Kasumi-1 (cell line): ENCODE data around the gene FBXO24.
"Not testable (repeated sequence)": the region's sequence is repeated elsewhere in the genome, so short reads cannot be mapped to it uniquely, and the experiment has no call there.

ENCODE experiments used
- DNase-seq, 2 experiments: peaks; one replicate each; lab custom pipeline; 2025; lab: John Stamatoyannopoulos, UW

The FBXO24 gene

DNA sequence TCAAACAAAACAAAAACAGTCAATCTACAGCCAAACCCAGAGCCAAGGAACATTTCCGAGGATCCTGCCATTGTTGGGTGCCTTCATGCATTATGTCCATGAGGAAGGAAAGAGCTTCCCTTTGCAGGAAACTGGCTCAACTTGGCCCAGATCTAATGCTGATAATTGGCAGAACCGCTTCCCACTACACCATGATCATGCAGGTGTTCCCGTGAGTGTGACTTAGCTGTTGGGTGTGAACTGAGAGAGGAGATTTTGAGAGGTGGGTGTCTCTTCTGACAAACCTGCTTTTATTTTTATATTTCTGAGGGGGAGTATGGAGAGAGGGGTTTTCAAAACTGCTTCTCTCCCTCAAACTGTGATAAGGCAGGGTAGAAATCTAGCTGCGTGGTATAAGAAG, 27.0 kb upstream of the FBXO24 start:
- DNase-seq = no peak

DNA sequence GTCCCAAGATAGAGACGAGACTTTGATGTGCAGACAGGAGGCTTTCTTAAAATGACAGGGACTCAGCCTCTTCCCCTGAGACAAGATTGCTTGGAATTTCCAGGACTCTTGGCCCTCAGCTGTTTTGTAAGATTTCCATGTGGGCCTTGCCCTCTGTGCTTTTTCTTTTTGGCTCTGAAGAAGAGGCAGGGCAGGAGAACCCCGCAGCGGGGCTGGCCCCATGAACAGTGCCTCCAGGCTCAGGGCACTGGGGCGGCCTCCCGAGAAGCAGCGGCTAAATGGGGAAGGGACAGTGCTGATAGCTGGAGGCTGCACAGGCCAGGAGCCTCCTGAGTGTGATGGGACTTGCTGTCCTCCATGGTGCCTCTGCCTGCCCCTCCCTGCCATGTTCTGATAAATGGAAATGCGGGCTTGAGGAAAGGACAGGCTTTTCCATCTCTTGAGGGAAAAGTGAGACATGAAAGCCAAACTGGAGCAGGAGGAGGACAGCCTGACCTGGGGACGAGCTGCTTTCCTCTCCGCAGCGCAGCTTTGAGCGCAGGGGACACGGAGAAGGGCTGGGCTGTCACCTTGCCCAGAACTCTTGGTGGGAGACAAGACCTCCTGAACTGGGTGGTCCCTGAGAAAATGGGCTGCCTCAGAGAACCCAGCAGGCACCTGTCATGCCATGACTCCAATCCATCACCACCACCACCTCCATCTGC, 24.5 kb upstream of the FBXO24 start:
- DNase-seq = no peak

DNA sequence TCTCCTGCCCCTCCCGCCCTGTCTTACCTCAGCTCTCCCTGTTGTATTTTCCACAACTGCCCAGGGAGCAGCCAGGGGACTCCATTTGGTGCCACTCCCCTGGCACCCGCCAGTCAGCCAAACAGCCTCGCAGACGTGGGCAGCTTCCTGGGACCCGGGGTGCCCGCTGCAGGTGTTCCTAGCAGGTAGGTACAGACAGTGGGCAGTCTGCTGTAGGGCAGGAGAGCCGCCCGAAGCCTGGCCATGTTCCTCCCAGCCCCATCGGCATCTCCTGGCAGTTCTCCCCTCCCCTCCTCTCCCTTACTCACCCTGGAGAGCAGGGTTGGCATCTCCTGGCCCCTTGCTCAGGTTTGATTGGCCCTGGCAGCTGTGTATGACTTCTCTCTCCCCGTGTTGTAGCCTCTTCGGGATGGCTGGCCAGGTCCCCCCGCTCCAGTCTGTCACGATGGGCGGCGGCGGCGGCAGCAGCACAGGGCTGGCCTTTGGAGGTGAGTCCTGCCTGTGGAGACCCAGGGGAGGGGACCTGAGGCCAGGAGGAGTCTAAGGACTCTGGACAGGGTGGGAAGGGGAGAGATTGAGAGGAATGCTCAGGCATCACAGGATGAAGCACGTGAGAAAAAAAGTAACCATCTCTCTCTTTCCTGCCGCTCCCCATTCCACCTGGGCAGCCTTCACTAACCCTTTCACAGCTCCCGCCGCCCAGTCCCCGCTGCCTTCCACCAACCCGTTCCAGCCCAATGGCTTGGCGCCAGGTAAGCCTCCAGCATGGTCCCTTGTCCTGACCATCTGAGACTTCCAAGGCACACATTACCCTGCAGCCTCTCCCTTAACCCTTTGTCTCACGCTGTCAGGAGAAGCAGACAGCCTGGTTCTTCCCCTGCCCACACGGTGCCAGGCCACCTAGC, 23.7 kb upstream of the FBXO24 start:
- no peak for DNase-seq

DNA sequence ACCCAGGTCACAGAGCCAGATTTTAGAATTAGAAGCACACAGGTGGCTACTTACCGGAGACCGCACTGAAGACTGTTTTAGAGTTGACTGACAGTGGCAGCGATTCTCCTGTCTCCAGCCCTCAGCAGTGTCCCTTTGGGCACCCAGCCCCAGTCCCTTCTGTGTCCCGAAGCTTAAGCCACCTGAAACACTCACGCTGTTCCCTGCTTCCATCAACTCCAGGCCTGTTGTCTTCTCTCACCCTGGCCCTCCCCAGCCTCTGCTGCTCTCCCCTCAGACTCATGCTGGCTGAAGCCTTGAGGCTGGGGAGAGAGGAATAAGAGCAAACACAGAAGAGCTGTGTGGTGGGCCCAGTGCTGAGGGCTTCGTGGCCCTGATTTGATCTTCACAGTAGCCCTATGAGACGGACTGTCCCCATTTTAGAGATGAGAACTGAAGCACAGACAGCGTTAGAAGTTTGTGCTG, 23.0 kb upstream of the FBXO24 start:
- no peak for DNase-seq

DNA sequence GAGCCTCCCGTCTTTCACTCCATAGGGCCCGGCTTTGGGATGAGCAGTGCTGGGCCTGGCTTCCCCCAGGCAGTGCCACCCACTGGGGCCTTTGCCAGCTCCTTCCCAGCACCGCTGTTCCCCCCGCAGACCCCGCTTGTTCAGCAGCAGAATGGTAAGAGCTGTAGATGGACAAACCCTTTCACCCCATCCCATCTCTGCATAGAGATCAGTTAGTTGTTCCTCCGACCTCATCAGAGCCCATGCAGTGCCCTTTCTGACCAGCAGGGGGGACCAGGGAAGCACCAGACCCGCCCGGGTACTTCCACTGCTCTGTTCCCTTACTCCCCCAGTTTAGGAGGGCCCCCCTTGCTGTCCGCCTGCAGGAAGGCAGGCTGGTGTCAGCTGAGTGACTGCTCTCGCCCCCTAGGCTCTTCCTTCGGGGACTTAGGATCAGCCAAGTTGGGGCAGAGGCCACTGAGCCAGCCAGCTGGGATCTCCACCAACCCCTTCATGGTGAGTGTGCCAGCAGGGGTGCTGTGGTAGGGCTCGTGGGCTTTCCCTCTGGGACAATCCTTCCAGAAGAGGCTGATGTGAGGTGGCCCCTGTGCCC, 22.2 kb upstream of the FBXO24 start:
- peak; percentile 82 to 83 for DNase-seq

DNA sequence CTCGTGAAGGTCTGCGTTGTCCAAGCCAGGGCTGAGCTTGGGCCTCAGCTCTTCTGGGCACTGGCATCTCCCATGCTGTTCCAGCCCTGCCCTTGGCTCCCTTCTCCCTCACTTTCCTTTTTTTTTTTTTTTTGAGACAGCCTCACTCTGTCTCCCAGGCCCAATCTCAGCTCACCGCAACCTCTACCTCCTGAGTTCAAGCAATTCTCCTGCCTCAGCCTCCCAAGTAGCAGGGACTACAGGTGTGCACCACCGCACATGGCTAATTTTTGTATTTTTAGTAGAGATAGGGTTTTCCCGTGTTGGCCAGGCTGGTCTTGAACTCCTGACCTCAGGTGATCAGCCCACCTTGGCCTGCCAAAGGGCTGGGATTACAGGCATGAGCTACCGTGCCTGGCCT, 21.7 kb upstream of the FBXO24 start:
- DNase-seq = not testable (repeated sequence)

DNA sequence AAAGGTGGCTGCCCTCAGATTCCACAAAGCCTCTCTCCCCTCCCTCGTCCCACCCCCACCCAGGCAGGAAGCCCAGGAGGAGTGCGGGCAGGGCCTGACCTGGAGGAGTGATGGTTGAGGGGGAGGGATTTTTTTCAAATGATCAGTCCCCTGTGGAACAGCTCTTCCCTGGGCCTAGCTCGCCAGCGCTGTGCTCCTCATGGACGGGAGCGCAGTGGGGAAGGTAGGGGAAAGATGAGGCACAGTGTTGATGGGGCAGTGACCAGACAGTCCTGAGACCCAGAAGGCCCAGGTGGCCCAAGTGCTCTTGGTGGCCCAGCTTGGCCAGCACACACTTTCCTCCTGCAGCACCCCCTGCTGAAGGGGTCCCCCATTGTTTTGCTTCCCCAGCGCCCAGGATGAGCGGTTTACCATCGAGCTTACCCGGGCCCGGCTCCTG, 21.0 kb upstream of the FBXO24 start:
- no peak for DNase-seq

DNA sequence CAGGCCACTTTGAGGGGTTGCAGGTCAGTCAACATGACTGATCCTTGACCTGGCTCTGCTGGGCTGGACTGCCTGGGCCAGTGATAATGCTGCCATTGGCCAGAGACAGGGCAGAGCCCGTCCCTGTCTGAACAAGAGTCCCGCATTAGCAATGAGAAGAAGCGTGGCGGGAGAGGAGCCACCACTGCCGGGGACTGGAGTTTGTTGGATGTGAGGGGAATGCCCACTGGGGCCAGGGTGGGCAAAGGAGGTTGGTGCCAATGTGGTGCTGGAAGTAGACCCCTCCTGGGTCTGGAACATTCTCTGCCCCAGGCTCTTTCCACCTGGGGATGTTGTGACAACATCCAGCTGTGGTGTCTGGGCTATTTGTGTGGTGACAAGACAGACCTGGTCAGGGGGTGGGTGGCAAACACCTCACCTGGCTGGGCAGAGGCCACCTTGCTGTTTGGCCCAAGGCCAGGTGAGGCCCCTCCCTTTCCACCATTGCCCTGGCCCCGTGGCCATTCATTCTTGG, 20.1 kb upstream of the FBXO24 start:
- DNase-seq = no peak

DNA sequence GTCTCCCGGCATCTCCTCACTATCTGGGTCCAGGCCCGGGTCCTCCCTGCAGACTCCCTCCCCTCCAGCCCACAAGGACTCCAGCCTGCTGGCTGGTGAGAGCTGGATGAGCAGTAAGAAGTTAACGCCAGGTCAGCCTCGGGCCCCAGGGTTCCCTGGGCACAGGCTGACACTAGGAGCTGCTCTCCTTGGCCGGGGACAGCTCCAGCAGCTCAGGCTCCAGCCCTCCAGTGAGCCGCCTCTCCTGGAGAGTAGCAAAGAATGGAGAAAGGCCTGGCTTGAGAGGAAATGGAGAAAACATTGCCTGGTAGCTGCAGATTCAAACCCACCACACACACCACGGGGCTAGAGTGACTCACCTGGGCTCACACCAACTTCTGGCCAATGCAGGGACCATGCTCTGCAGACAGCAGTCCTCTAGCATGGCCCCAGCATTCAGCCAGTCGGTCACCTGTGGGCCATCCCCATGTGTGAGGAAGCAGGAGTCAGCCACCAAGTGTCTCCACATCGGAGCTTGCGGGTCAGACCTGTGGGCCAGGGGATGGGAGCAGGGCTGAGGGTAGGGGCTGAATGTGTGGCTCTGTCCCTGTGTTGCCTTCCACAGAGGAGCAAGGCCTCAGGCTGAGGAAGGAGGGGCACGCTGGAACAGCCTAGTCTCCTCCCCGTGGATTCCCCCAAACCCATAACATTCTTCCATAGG, 18.9 kb upstream of the FBXO24 start:
- no peak for DNase-seq

DNA sequence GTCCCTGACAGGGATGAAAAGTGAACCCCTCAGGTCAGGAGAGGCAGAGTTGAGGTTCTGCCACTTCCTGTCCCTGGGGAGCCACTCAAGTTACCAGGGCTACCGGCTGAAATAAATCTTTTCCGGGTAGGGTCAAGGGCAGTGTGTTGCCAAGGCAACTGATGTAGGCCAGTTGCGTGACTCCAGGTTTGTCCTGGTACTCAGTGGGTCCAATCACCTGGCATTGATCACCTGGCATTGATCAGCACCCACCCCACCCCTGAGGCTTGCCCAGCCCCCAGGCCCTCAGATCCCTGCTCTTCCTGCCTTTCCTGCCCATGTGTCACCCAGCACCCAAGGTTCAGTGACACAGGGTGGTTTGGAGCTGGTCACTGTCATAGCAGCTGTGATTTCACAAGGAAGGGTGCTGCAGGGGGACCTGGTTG, 18.4 kb upstream of the FBXO24 start:
- DNase-seq = no peak

DNA sequence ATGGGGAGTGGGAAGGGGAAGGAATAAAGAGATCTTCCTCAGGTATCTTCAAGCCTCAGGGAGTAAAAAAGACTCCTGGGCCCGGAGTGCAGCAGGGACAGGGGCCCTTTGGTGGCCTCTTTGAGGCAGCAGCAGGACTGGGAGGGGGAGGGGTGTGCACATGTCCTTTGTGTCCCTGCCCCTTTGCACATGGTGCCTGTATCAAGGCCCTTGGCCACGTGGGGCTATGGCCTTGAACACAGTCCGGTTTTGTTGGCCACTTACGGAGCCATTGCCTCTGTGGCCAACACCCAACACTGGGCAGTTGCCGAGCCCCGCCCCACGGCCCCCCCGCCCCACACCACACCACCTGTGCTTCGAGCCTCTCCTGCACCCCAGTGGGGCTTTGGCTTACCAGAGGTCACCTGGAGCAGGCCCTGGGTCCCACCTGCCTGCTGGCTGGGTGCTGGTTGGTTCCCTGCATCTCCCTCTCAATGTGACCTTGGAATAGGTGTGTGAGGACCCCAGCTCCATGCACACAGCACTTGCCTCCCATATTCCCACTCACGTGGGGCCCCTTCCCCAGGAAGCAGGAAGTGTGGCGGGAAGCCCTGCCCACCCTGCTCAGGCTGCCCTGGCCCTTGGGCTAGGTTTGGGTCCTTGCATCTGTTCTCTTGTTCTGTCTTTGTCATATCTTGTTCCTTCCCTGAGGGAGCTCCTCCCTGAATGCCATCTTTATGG, 17.8 kb upstream of the FBXO24 start:
- DNase-seq = no peak

DNA sequence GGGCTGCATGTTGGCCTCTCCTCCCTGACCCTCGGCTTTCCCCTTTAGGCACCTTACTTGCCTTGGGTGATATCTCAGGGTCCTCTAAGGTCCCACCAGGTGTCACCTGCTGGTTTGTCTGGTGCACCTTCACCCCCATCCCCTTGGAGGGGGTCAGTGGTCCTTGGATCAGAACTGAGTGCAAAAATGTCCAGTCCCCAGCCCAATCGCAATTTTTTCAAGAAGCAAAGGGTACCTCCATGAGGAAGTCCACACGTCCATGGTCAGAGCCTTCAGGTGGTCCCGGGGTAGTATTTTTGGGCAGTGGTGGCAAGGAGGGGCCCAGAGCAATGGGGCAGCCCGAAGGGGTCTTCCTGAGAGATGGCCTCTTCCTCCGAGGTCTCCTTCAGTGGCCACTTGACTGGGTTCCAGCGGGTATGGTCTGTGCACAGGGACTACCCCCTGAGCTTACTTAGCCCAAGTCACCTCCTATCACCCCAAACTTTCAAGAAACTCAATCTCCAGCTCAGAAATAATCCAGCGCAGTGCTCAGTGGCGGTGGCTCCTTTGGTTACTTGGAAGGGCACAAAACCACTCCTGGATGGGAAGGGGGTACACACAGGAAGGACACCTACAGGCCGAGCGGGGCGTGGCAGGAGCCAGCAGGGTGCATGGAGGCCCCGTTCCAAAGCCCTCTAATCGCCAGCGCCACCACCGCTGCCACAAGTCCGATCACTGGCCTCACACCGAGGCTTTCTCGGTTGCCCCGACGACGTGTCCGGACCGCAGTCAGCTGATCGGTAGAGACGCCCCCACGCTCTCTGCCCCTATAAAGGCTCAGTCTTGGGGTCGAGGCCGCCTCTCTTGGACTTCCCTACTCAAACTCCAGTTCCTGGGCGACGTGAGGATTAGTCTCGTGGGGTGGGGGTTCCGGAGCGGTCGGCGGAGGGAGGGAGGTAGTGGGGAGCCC, 17.0 kb upstream of the FBXO24 start:
- peak; percentile 66 to 79 for DNase-seq

DNA sequence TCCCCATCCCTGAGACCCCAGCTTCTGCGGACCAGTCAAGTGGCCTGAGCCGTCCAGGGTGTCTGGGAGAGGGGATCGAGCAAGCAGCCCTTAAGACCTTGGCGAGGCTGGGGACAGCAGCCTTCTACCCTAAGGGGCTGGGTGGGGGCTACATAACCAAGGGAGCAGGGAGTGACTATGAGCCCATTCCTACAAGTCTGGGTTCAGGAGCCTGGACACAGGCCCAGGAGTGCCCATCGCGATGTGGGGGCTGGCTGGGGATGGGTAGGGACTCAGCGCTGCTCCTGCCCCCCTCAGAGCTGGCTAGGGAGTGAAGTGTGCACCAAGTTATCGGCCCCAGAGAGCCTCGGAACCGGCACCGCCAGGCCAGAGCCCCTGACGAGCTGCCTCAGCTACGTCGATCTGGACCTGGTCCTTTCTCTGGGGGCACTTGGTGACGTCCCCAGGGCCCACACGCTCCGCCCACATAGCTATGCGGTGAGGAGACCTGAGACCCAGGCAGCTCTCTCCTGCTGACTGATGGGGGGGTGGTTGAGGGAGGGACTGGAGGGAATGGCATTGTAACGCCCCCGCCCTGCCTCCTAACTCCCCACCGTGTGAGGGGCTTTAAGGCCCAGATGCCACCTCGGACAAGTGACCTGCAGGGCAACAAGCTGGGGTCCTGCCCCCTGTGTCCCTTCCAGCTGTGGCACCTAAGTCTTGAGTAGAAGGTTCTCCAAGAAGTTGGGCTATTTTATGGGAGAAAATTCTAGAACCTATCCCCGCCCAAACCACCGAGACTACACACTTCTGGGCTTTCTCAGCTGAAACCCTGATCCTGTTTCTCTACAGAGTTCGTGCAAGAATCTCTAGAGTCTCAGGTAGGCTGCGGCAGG, 14.9 kb upstream of the FBXO24 start:
- DNase-seq = no peak

DNA sequence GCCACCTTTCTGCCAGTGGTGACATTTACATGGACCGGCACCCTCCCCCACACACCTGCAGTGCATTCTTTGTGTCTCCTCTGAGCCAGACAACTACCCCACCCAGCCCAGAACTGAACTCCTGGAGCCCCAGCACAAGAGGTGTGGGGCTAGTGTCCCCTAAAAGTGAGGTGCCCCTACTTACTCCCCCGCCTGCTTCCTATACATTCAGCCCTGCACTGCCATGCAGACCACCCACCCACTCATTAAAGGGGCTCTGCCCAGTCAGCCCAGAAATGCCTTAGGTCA, 14.4 kb upstream of the FBXO24 start:
- no peak for DNase-seq

DNA sequence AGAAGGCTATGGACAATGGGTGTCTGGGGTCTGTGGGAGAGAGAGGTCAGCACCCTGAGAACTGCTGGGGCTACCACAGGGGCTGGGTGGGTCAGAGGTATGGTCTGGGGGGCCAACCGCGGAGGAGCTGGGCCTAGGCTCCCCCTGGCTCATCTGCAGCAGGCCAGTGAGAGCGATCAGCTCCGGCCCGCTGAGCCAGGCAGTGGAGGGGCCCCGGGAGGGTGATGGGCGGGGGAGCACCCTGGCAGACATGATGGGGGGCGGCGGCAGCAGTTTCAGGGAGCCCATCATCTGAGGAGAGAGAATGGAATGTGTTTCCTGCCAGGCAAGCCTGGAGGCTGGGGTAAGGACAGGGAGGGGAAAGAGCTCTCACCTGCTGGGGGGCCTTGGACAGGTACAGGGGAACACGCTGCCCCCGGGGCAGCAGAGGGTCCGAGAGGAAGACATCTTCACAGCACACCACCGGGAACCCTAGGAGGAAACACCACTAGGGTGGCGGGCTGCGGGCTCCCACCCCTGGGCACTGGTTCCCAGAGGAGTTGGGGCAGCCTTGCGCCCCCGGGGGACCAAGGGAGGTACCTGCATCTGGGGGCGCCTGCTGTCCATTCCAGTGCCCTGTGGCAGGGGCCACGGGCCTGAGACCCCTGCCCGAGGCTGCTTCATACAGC, 13.7 kb upstream of the FBXO24 start:
- DNase-seq = no peak

DNA sequence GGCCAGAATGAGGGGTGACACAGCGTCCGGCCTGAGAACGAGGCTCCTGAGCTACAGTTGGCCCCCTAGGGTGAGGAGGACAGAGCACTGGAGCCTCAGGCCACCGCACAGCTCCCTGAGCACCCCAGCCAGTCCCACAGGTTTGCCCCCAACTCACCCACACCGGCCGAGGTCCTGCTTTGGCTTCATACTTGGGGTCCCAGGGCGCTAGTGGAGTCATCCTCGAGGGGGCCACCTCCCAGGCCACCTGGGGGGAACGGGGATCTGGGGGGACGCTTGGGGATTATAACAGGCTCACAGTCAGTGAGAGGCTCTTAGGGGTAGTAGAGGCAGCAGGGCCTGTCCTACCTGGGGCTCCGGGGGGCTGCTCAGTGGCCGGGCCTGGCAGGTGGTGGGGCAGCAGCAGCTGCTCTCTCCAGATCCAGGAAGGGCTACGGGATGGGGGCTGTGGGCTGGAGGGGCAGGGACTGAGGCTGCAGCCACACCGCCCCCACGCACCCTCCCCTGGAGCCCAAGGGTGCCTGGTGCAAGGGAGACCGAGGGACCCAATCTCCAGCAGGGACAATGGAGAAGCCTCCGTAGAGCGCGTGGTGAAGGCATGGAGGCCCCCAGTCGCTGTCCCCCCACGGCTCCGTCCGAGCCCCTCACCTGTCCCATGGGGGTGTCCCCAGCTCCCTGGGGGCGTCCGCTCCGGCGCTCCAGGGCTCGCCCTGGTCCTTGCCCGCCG, 13.0 kb upstream of the FBXO24 start:
- no peak for DNase-seq

DNA sequence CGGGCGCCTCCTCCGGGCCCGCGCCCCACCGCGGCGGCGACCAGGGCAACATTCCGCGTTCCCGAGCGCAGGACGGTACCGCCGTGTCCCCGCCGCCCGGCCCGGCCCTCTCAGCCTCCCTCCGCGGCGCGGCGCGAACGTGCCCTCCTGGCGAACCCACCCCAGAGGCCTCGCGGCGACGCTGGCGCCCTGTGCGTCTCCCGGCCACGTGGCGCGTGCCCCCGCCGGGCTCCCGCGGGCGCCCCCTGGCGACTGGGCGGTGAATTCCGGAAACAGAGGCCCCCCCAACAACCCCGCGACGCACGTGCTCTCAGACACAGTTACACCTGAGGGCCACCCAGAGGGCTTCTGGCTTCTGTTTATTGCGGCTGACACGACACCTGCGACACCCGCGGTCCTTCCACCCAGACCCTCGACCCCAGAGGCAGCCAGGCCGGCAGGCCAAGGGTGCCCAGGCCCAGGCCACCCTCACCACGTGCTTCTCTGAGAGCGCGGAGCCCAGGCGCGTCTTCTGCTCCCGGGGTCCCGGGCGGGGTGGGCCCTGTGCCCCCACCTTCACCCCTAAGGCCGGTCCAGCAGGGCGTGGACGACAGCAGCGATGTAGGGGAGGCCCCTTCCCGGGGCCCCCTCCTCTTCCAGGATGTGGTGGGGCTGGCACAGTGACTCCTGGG, 12.3 kb upstream of the FBXO24 start, which contains the start of gene SAP25:
SAP25 (minus strand) TSS at position 210 of the 671 bp plus-strand sequence; CDS start at position 52, 158 bp downstream.
- DNase-seq = no peak
